Upper lobe of left lung (tissue), 4 donors: ENCODE data around the gene TTC21B.

Source experiments
- EP300 ChIP-seq, 4 donors: sonication (generic); formaldehyde crosslinking; IDR thresholded peaks; one replicate each; pipeline ENCODE4 v1.5.1; 2017; ENCODE audit warnings: antibody characterized with exemption in 4 of 4, control low read depth in 2 of 4
- POLR2A ChIP-seq, 4 donors: fragments of 450-650 bp; IDR thresholded peaks; one replicate each; pipeline ENCODE4 v1.5.1; 2016 to 2017; ENCODE audit warnings: antibody characterized with exemption in 4 of 4, mild to moderate bottlenecking in 2 of 4

GRCh38 chr2:165897726-165898125 is 55.9 kb downstream of the TTC21B start:
- TF ChIP-seq POLR2A (IDR thresholded peaks at IDR 0.05) = no peak
- TF ChIP-seq EP300 (IDR thresholded peaks at IDR 0.05) = no peak
